Activated CD8-positive, alpha-beta T cell treated with anti-CD3 and anti-CD28 coated beads for 36 hours (primary cell): ENCODE data around the gene UNK. TPM values are rescaled to one million over a fixed set of nuclear protein-coding genes. Genes with fewer than 3 reads are reported as not detected.

Experiments used
- ATAC-seq: fragments of 200-7000 bp; cut with Tn5 transposase; one replicate; pipeline ENCODE4 v1.10.0; 2021; ENCODE audit warnings: mild to moderate bottlenecking, moderate library complexity
- CTCF ChIA-PET: fragments of 350-600 bp; sonication (Branson Sonifier 250); formaldehyde crosslinking; loops from one replicate; lab custom pipeline; 2021; ENCODE audit warnings: antibody characterized with exemption; lab: Charles Lee
- POLR2A ChIA-PET: fragments of 350-600 bp; sonication (Branson Sonifier 250); formaldehyde crosslinking; loops from one replicate; lab custom pipeline; 2021; ENCODE audit warnings: antibody characterized with exemption; lab: Charles Lee
- DNase-seq: peaks from one replicate; pipeline ENCODE4 v3.0.0-alpha.2; 2020
- H3K27ac Mint-ChIP-seq: one replicate; pipeline ENCODE4 v1.8.0; 2021; ENCODE audit warnings: mild to moderate bottlenecking, mixed read lengths
- H3K27me3 Mint-ChIP-seq: one replicate; pipeline ENCODE4 v1.8.0; 2021; ENCODE audit warnings: mixed read lengths
- H3K36me3 Mint-ChIP-seq: one replicate; pipeline ENCODE4 v1.8.0; 2021; ENCODE audit warnings: low read depth, mixed read lengths
- H3K4me1 Mint-ChIP-seq: one replicate; pipeline ENCODE4 v1.8.0; 2021; ENCODE audit warnings: low read depth, mixed read lengths
- H3K4me3 Mint-ChIP-seq: one replicate; pipeline ENCODE4 v1.8.0; 2021; ENCODE audit warnings: mild to moderate bottlenecking, moderate library complexity, mixed read lengths
- H3K9me3 Mint-ChIP-seq: one replicate; pipeline ENCODE4 v1.8.0; 2021; ENCODE audit warnings: mixed read lengths
- intact Hi-C: fragments of 100-400 bp; cut with micrococcal nuclease; formaldehyde crosslinking; loops from one replicate; pipeline ENCODE4 v1.10.0; 2022
- total RNA-seq, 2 experiments: library from RNA; stranded (reverse); gene quantifications; one replicate each; pipeline ENCODE4 v1.2.3, GENCODE V29; 2021
- TF ChIP-seq, protein P1 (sequence below): fragments of 200-600 bp; IDR thresholded peaks from one replicate; pipeline ENCODE4 v1.8.0; 2022; ENCODE audit warnings: antibody characterized with exemption, mild to moderate bottlenecking

Gene UNK
- total RNA-seq, 2 experiments from 2014 or later, result 26.4 to 26.6 TPM

DNA sequence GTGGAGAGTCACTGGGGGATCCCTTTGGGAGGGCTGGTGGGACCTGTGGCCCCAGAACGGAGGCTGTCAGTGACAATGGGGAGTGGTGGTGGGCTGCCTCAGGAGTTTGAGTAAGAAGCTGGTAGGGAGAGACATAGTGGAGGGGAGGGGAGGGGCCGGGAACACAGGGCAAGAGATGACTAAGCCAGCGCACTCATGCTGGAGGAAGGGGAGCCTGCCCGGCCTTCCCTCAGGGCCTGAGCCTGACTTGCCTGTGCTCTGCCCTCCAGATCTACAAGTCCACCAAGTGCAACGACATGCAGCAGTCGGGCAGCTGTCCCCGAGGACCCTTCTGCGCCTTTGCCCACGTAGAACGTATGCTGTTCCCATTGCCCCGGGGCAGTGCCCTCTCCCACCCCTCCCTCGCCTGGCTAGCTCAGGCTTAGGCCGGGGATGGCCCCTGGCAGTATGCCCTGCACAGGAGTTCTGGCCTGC, 30.3 kb downstream of the UNK start:
- ATAC-seq, result no peak
- no peak overlapping the region for H3K4me3 Mint-ChIP-seq
- no peak overlapping the region for H3K27ac Mint-ChIP-seq
- ChIA-PET CTCF (interaction anchor here (1.1 to 2.0 kb wide), 5 partner anchors 12 to 46 kb away, joined by 4 to 5 read pairs (median 5); no protein-coding TSS in a partner anchor), POLR2A (interaction anchor here (0.8 to 2.9 kb wide), 4 partner anchors 10 to 30 kb away, joined by 3 to 10 read pairs (median 4); partner anchors contain the start of gene UNK)
- no peak for DNase-seq
- no peaks in the 10 kb centered on the region for H3K4me1 Mint-ChIP-seq
- TF ChIP-seq, protein P1, sequence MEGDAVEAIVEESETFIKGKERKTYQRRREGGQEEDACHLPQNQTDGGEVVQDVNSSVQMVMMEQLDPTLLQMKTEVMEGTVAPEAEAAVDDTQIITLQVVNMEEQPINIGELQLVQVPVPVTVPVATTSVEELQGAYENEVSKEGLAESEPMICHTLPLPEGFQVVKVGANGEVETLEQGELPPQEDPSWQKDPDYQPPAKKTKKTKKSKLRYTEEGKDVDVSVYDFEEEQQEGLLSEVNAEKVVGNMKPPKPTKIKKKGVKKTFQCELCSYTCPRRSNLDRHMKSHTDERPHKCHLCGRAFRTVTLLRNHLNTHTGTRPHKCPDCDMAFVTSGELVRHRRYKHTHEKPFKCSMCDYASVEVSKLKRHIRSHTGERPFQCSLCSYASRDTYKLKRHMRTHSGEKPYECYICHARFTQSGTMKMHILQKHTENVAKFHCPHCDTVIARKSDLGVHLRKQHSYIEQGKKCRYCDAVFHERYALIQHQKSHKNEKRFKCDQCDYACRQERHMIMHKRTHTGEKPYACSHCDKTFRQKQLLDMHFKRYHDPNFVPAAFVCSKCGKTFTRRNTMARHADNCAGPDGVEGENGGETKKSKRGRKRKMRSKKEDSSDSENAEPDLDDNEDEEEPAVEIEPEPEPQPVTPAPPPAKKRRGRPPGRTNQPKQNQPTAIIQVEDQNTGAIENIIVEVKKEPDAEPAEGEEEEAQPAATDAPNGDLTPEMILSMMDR, result no peak
- H3K27me3 Mint-ChIP-seq, result no peaks in the 10 kb centered on the region
- peaks cover 13% of the 10 kb centered on the region for H3K36me3 Mint-ChIP-seq
- H3K9me3 Mint-ChIP-seq, result no peaks in the 10 kb centered on the region
- intact Hi-C loops, result no loop called here

DNA sequence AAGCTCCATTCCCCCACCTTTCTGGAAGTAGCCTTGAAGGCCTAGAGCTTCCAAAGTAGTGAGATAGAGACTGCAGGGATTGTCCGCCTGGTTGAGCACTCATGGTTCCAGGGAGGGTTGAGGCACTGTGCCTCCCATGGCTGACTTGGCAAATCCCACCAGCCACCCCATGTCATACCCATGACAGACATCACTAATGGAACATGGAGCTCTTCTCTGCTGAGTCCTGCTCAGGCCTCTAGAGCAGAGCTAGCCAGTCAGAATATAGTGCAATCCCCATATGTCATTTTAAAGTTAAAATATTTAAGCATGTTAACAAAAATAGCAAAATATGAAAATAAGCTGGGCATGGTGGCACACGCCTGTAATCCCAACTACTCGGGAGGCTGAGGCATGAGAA, 30.8 kb downstream of the UNK start:
- Mint-ChIP-seq H3K27ac (no peak overlapping the region), H3K36me3 (peaks cover 15% of the 10 kb centered on the region), H3K9me3 (no peaks in the 10 kb centered on the region), H3K27me3 (no peaks in the 10 kb centered on the region), H3K4me1 (no peaks in the 10 kb centered on the region), H3K4me3 (no peak overlapping the region)
- intact Hi-C loops, result no loop called here
- DNase-seq, result no peak
- no peak for ATAC-seq
- TF ChIP-seq, protein P1, result no peak
- ChIA-PET CTCF (interaction anchor here (1.1 to 1.7 kb wide), 4 partner anchors 11 to 32 kb away, joined by 4 to 5 read pairs (median 4); no protein-coding TSS in a partner anchor), POLR2A (interaction anchor here (0.6 to 2.9 kb wide), 6 partner anchors 10 to 84 kb away, joined by 3 to 10 read pairs (median 3); partner anchors contain the start of genes UNK and WBP2)

DNA sequence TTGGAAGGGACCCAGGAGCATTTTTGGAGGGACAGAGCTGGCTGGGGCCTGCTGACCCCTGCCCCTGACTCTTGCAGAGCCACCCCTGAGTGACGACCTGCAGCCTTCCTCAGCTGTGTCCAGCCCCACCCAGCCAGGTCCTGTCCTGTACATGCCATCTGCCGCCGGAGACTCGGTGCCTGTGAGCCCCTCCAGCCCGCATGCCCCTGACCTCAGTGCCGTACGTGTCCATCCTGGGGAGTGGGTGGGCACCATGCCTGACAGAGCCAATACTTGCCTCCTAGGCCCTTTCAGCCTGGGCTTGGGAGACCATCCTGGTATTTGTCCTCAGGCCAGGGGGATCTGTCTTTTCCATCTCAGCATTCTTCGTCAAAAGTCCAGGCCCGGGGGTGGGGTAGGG, 32.1 kb downstream of the UNK start:
- TF ChIP-seq, protein P1, result no peak
- no peak for DNase-seq
- no peak overlapping the region for H3K27ac Mint-ChIP-seq
- H3K4me1 Mint-ChIP-seq, result peaks cover 9% of the 10 kb centered on the region
- intact Hi-C loops, result no loop called here
- ChIA-PET POLR2A (interaction anchor here (0.7 to 2.9 kb wide), 5 partner anchors 8 to 62 kb away, joined by 3 to 10 read pairs (median 4); partner anchors contain the start of gene WBP2), CTCF (interaction anchor here (2.9 kb wide), 1 partner anchor 10 kb away, joined by 9 read pairs; no protein-coding TSS in a partner anchor)
- H3K9me3 Mint-ChIP-seq, result no peaks in the 10 kb centered on the region
- no peaks in the 10 kb centered on the region for H3K27me3 Mint-ChIP-seq
- H3K4me3 Mint-ChIP-seq, result no peak overlapping the region
- H3K36me3 Mint-ChIP-seq, result peaks cover 18% of the 10 kb centered on the region
- no peak for ATAC-seq

DNA sequence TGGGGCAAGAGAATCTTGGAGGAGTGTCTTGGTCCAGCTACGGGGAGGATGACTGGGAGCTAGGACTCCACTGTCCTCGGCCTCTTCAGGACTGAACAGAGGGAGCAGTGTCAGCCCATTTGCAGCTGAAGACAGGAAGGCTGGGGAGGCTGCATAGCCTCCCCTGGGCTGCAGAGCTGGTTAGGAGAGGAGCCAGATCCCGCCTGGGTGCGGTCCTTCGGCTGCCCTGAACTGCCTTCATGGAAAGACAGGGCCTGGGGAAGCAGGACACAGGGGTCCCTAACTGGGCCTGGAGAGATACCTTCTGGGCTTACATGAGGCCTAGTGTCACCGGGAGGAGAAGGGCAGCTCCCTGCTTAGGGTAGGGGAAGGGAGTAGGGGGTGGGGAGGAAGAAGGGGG, 33.0 kb downstream of the UNK start:
- intact Hi-C loops, result no loop called here
- Mint-ChIP-seq H3K36me3 (peaks cover 18% of the 10 kb centered on the region), H3K4me3 (no peak overlapping the region), H3K27ac (no peak overlapping the region), H3K9me3 (no peaks in the 10 kb centered on the region), H3K27me3 (no peaks in the 10 kb centered on the region), H3K4me1 (peaks cover 17% of the 10 kb centered on the region)
- no peak for ATAC-seq
- ChIA-PET CTCF (interaction anchor here (2.9 kb wide), 1 partner anchor 9 kb away, joined by 9 read pairs; no protein-coding TSS in a partner anchor), POLR2A (interaction anchor here (0.5 to 1.6 kb wide), 4 partner anchors 14 to 347 kb away, joined by 3 to 5 read pairs (median 4); no protein-coding TSS in a partner anchor)
- DNase-seq, result no peak
- TF ChIP-seq, protein P1, result no peak

DNA sequence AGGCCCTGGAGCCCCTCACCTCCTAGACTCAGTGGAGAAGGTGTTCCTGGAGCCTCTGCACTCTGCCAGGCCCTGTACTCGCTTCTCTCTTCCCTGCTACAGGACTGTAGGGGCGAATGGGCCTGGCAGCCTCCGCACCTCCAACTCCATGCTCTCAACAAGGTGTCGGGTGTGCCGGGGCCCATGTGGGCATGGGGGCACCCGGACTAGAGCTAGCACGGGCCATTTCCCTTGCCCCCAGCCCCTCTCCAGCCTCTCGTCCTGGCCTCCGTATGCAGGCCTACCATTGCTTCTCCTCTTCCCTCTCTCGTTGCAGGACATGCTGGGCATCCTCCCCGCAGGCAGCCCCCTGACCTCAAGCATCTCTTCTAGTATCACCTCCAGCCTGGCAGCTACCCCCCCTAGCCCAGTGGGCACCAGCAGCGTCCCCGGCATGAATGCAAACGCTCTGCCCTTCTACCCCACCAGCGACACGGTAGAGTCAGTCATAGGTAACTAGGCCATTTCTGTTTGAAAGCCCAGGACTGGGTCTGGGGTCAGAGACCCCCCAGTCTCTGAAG, 33.8 kb downstream of the UNK start:
- DNase-seq (no peak), ATAC-seq (no peak)
- TF ChIP-seq, protein P1, result no peak
- H3K9me3 Mint-ChIP-seq, result no peaks in the 10 kb centered on the region
- H3K27me3 Mint-ChIP-seq, result no peaks in the 10 kb centered on the region
- H3K4me3 Mint-ChIP-seq, result no peak overlapping the region
- CTCF ChIA-PET, result interaction anchor here (2.5 to 2.9 kb wide), 2 partner anchors 9 to 12 kb away, joined by 8 to 9 read pairs; no protein-coding TSS in a partner anchor
- no peak overlapping the region for H3K27ac Mint-ChIP-seq
- POLR2A ChIA-PET, result interaction anchor here (1.4 kb wide), 1 partner anchor 43 kb away, joined by 11 read pairs; no protein-coding TSS in a partner anchor
- peaks cover 17% of the 10 kb centered on the region for H3K4me1 Mint-ChIP-seq
- intact Hi-C loops, result no loop called here
- H3K36me3 Mint-ChIP-seq, result peaks cover 18% of the 10 kb centered on the region
